H1 (cell line): ENCODE data around the gene STX5. TPM values are rescaled to one million over a fixed set of nuclear protein-coding genes. Genes with fewer than 3 reads are reported as not detected.

Source experiments
- CTCF ChIA-PET: fragments of 300-600 bp; sonication (Branson Sonifier 250); formaldehyde crosslinking; loops from one replicate; lab custom pipeline; 2021; ENCODE audit not compliant: partially characterized antibody; lab: Charles Lee
- POLR2A ChIA-PET: fragments of 300-600 bp; sonication (Branson Sonifier 250); formaldehyde crosslinking; loops from one replicate; lab custom pipeline; 2021; ENCODE audit warnings: inconsistent platforms; ENCODE audit not compliant: partially characterized antibody; lab: Charles Lee
- DNase-seq, 2 experiments: peaks; one replicate each; pipeline versions ENCODE4 v3.0.0 to v3.0.0-alpha.2; 2010 to 2022; ENCODE audit warnings: low spot score in 2 of 2, low read depth in 1 of 2, mixed read lengths in 1 of 2
- FAIRE-seq: peaks from 2 replicates; lab custom pipeline; 2011; peaks lifted over from hg19 to GRCh38; lab: Jason Lieb, UNC
- H2AFZ ChIP-seq: 2 replicates; pipeline ENCODE4 v1.8.1; 2012; ENCODE audit warnings: low read length, inconsistent platforms
- H2AK5ac ChIP-seq: 2 replicates; pipeline ENCODE4 v1.6.1; 2013; ENCODE audit warnings: low read depth, low read length
- H2BK120ac ChIP-seq: replicated peaks from 2 replicates; pipeline ENCODE3; 2013; ENCODE audit warnings: low read depth, low read length, inconsistent platforms
- H2BK12ac ChIP-seq: 2 replicates; pipeline ENCODE4 v1.6.1; 2013; ENCODE audit warnings: low read depth, low read length
- H2BK15ac ChIP-seq: 2 replicates; pipeline ENCODE4 v1.6.1; 2013; ENCODE audit warnings: low read length
- H2BK20ac ChIP-seq: 2 replicates; pipeline ENCODE4 v1.6.1; 2013; ENCODE audit warnings: low read length
- H2BK5ac ChIP-seq: 2 replicates; pipeline ENCODE4 v1.6.1; 2013; ENCODE audit warnings: low read depth, low read length
- H3K14ac ChIP-seq: 2 replicates; pipeline ENCODE4 v1.6.1; 2013; ENCODE audit warnings: inconsistent platforms; ENCODE audit not compliant: insufficient read length
- H3K18ac ChIP-seq: 2 replicates; pipeline ENCODE4 v1.6.1; 2013; ENCODE audit warnings: low read length; ENCODE audit errors: extremely low read depth
- H3K23ac ChIP-seq: 2 replicates; pipeline ENCODE4 v1.6.1; 2013; ENCODE audit warnings: inconsistent platforms; ENCODE audit not compliant: insufficient read length
- H3K23me2 ChIP-seq: 2 replicates; pipeline ENCODE4 v1.6.1; 2013; ENCODE audit warnings: low read depth, low read length
- H3K27ac ChIP-seq: 2 replicates; pipeline ENCODE4 v1.6.1; 2011; ENCODE audit warnings: low read depth, low read length, inconsistent platforms
- H3K27me3 ChIP-seq, 4 experiments: replicated peaks in 1 of 4; 1 replicate in 1 of 4; 2 replicates in 3 of 4; pipeline versions ENCODE4 v1.6.1 to v1.8.1; 2011 to 2013; ENCODE audit warnings: low read length in 3 of 4, mild to moderate bottlenecking in 3 of 4, inconsistent platforms in 2 of 4, mixed read lengths in 2 of 4, moderate library complexity in 1 of 4; ENCODE audit not compliant: control insufficient read depth in 3 of 4, insufficient read depth in 3 of 4; ENCODE audit errors: extremely low read depth in 1 of 4
- H3K36me3 ChIP-seq, 4 experiments: 2 replicates each; pipeline versions ENCODE4 v1.6.1 to v1.8.1; 2011 to 2013; ENCODE audit warnings: mild to moderate bottlenecking in 4 of 4, low read length in 3 of 4, moderate library complexity in 2 of 4, control low read depth in 1 of 4, inconsistent platforms in 1 of 4; ENCODE audit not compliant: insufficient read depth in 4 of 4, control insufficient read depth in 2 of 4
- H3K4ac ChIP-seq: replicated peaks from 2 replicates; pipeline ENCODE3; 2013; ENCODE audit warnings: low read length, low read depth, mixed read lengths, inconsistent platforms; ENCODE audit not compliant: insufficient read length
- H3K4me1 ChIP-seq, 4 experiments: replicated peaks in 1 of 4; 1 replicate in 1 of 4; 2 replicates in 3 of 4; pipeline versions ENCODE4 v1.6.1 to v1.8.1; 2011 to 2013; ENCODE audit warnings: low read length in 3 of 4, inconsistent platforms in 2 of 4, mixed read lengths in 1 of 4; ENCODE audit not compliant: insufficient read depth in 4 of 4, control insufficient read depth in 3 of 4
- H3K4me2 ChIP-seq, 2 experiments: 2 replicates each; pipeline versions ENCODE4 v1.6.1 to v1.8.1; 2011 to 2013; ENCODE audit warnings: low read depth in 2 of 2, low read length in 2 of 2, control low read depth in 1 of 2, inconsistent platforms in 1 of 2, mild to moderate bottlenecking in 1 of 2; ENCODE audit not compliant: insufficient read depth in 1 of 2
- H3K4me3 ChIP-seq, 4 experiments: fragments of 200-600, 300-600 bp in 1 of 4; sonication (generic), shearing (Covaris generic), sonication (Bioruptor Twin) in 1 of 4; 2 replicates each; pipeline versions ENCODE4 v1.5.1 to v1.8.1; 2011 to 2016; ENCODE audit warnings: low read length in 4 of 4, low read depth in 3 of 4, control low read depth in 2 of 4, inconsistent platforms in 2 of 4, mild to moderate bottlenecking in 2 of 4, mixed read lengths in 1 of 4, moderate library complexity in 1 of 4; ENCODE audit not compliant: insufficient read depth in 2 of 4; ENCODE audit errors: extremely low read depth in 1 of 4
- H3K56ac ChIP-seq: replicated peaks from 2 replicates; pipeline ENCODE3; 2013; ENCODE audit warnings: low read depth, mild to moderate bottlenecking, mixed read lengths, low read length, inconsistent platforms; ENCODE audit not compliant: insufficient read length
- H3K79me1 ChIP-seq: 2 replicates; pipeline ENCODE4 v1.6.1; 2013; ENCODE audit warnings: low read depth, low read length, control low read depth
- H3K79me2 ChIP-seq, 2 experiments: 2 replicates each; pipeline versions ENCODE4 v1.6.1 to v1.8.1; 2012 to 2013; ENCODE audit warnings: low read length in 2 of 2, mild to moderate bottlenecking in 2 of 2, inconsistent platforms in 1 of 2; ENCODE audit not compliant: insufficient read depth in 2 of 2, control insufficient read depth in 1 of 2
- H3K9ac ChIP-seq, 4 experiments: replicated peaks in 1 of 4; 1 replicate in 1 of 4; 2 replicates in 3 of 4; pipeline versions ENCODE4 v1.6.1 to v1.8.1; 2011 to 2013; ENCODE audit warnings: low read depth in 3 of 4, low read length in 3 of 4, control low read depth in 2 of 4, mild to moderate bottlenecking in 2 of 4, moderate library complexity in 2 of 4, inconsistent platforms in 1 of 4; ENCODE audit errors: extremely low read depth in 1 of 4
- H3K9me3 ChIP-seq, 2 experiments: 2 replicates each; pipeline versions ENCODE4 v1.6.1 to v1.8.1; 2012 to 2013; ENCODE audit warnings: mild to moderate bottlenecking in 2 of 2, moderate library complexity in 2 of 2, control low read depth in 1 of 2, inconsistent platforms in 1 of 2, low read depth in 1 of 2, low read length in 1 of 2, mixed read lengths in 1 of 2; ENCODE audit not compliant: insufficient read depth in 2 of 2
- H4K20me1 ChIP-seq, 2 experiments: replicated peaks in 1 of 2; 2 replicates each; pipeline versions ENCODE3 to v1.8.1; 2011 to 2013; ENCODE audit warnings: inconsistent platforms in 2 of 2, low read length in 2 of 2, mild to moderate bottlenecking in 1 of 2; ENCODE audit not compliant: insufficient read depth in 2 of 2, control insufficient read depth in 1 of 2
- H4K5ac ChIP-seq: 2 replicates; pipeline ENCODE4 v1.6.1; 2013; ENCODE audit warnings: low read length, low read depth, mixed read lengths, inconsistent platforms; ENCODE audit not compliant: insufficient read length
- H4K8ac ChIP-seq: 2 replicates; pipeline ENCODE4 v1.8.0; 2013; ENCODE audit warnings: mild to moderate bottlenecking, moderate library complexity, low read length, inconsistent platforms; ENCODE audit not compliant: insufficient read depth; ENCODE audit errors: extremely low read depth
- H4K91ac ChIP-seq: replicated peaks from 2 replicates; pipeline ENCODE3; 2013; ENCODE audit warnings: low read length, mixed read lengths, inconsistent platforms; ENCODE audit not compliant: insufficient read length
- CHD1 ChIP-seq: IDR thresholded peaks from 2 replicates; pipeline ENCODE4 v1.6.1; 2012; ENCODE audit warnings: low read depth, low read length, improper control_type of control experiment
- PHF8 ChIP-seq: fragments of 200-600 bp; sonication (generic); conservative IDR thresholded peaks from 2 replicates; pipeline ENCODE4 v1.7.1; 2012; ENCODE audit warnings: low read depth, mild to moderate bottlenecking, inconsistent platforms, low read length, moderate library complexity
- POLR2A ChIP-seq, 2 experiments: IDR thresholded peaks; 1 replicate in 1 of 2; 2 replicates in 1 of 2; pipeline ENCODE4 v1.6.1; 2011; ENCODE audit warnings: low read depth in 2 of 2, low read length in 2 of 2, mild to moderate bottlenecking in 2 of 2; ENCODE audit errors: control extremely low read depth in 1 of 2
- POLR2AphosphoS5 ChIP-seq: IDR thresholded peaks from 2 replicates; pipeline ENCODE4 v1.6.1; 2011; ENCODE audit warnings: low read depth, low read length
- TAF7 ChIP-seq: optimal IDR thresholded peaks from 2 replicates; pipeline ENCODE3; 2011; ENCODE audit warnings: low read depth, mild to moderate bottlenecking, inconsistent platforms, low read length, moderate library complexity, borderline replicate concordance
- TBP ChIP-seq: IDR thresholded peaks from 2 replicates; pipeline ENCODE4 v1.6.1; 2011; ENCODE audit warnings: low read depth, low read length, improper control_type of control experiment
- YY1 ChIP-seq: IDR thresholded peaks from 2 replicates; pipeline ENCODE4 v1.6.1; 2011; ENCODE audit warnings: low read depth, mild to moderate bottlenecking, low read length
- WGBS, 2 experiments: shearing (Covaris generic) in 1 of 2; methylation state at CpG; one replicate each; pipeline versions ENCODE4 v1.1.6 to v1.1.7; 2013 to 2015; ENCODE audit warnings: low lambda C conversion rate in 2 of 2, mixed read lengths in 2 of 2, inconsistent platforms in 1 of 2, low coverage in 1 of 2, missing lambda C conversion rate in 1 of 2; ENCODE audit not compliant: insufficient replicate concordance in 2 of 2, insufficient coverage in 1 of 2, insufficient read length in 1 of 2; ENCODE audit errors: extremely low coverage in 1 of 2, missing lambda C conversion rate in 1 of 2; 5-methylcytosine and 5-hydroxymethylcytosine counted together
- polyA plus RNA-seq, 7 experiments: library from polyadenylated mRNA; depleted of rRNA in 3 of 7; stranded (reverse) in 5 of 7; unstranded in 2 of 7; fragments of >200 nt in 5 of 7; fragments of 200-250 nt in 2 of 7; gene quantifications; 1 replicate in 5 of 7; 2 replicates in 1 of 7; 4 replicates in 1 of 7; pipeline versions ENCODE4 v1.2.1 to v1.2.3, GENCODE V29; 2011 to 2013; ENCODE audit warnings: missing spikeins in 2 of 7, mixed read lengths in 2 of 7
- total RNA-seq: library from RNA; stranded (reverse); fragmentation: NEBNext Ultra II Directional; extraction: Animal tissue kit (Norgen Biotek cat#: 25700); gene quantifications from 2 replicates; pipeline ENCODE4 v1.2.1, GENCODE V29; 2021
- TF ChIP-seq, protein P1 (sequence below): IDR thresholded peaks from 2 replicates; pipeline ENCODE4 v1.6.1; 2011; ENCODE audit warnings: low read depth, mild to moderate bottlenecking, low read length; ENCODE audit not compliant: insufficient read depth
- TF ChIP-seq, protein P2 (sequence below): IDR thresholded peaks from 2 replicates; pipeline ENCODE4 v1.6.1; 2012; ENCODE audit warnings: low read length, inconsistent platforms

STX5 gene
- total and polyA plus RNA-seq, 2 of the 8 experiments (the other 6 are each of a cell fraction or from before 2014, with no cell fraction given): 24.2 to 28.5 TPM

DNA sequence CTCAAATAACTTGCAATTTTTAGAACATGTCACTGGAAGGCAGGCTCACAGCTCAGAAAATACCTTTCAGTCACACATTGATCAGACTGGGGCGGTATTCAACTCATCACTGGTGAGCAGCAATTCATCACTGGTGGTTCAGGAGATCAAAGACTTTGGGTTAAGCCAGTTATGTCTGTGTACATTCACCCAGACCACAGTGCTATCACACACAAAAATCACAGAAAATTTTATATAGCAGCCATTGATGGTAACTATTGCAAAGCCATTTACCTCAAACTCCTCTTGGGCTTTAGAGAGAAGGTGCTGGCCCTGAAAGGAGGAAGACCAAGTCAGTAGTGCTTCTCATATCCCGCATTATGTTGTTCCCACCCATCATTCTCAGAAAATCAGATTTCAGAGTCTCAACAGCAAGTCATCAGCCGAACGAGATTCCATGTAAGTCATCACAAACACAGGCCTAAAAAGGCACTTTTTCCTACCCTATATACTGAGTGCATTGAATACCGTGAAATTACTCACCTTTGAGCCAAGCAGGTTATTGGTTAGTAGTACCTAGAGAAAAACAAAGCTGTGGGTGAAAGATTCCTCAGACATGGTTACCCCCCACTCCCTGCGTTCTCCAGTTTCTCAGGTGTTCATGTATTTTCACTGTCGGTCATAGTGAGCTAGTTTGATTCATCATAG, 21.6 kb upstream of the STX5 start:
- Histone ChIP-seq H2BK5ac (no peak overlapping the region), H2BK120ac (no peak overlapping the region), H4K8ac (no peak overlapping the region), H2BK12ac (no peak overlapping the region), H4K91ac (no peak overlapping the region), H2AK5ac (no peak overlapping the region), H3K9me3 (no peaks in the 10 kb centered on the region), H3K4me1 (peaks cover 4 to 6% (median 5%) of the 10 kb centered on the region in 4 experiments; a peak in 4 of 7 replicates), H2AFZ (no peak overlapping the region), H3K14ac (no peak overlapping the region), H3K9ac (peak overlapping the region; percentile 99 to 100 (median 100)), H3K27me3 (no peaks in the 10 kb centered on the region), H3K4me2 (peak overlapping the region; percentile 84 to 95), H3K36me3 (peaks cover 32 to 40% (median 37%) of the 10 kb centered on the region in 4 experiments), H3K4ac (no peak overlapping the region), H4K5ac (no peak overlapping the region), H3K27ac (peak overlapping the region; percentile 5; the same call in 1 of the 2 replicates), H3K79me1 (peaks cover 5% of the 10 kb centered on the region; the same call in 1 of the 2 replicates), H3K18ac (no peak overlapping the region), H3K23me2 (peaks cover 15% of the 10 kb centered on the region), H3K79me2 (peaks cover 45 to 60% of the 10 kb centered on the region in 2 experiments), H3K23ac (no peak overlapping the region), H2BK20ac (no peak overlapping the region), H2BK15ac (no peak overlapping the region), H3K56ac (no peak overlapping the region), H4K20me1 (peaks cover 4 to 28% of the 10 kb centered on the region in 2 experiments), H3K4me3 (peak overlapping the region; percentile 74 to 100 (median 90))
- POLR2A ChIA-PET: interaction anchor here (0.7 to 20.0 kb wide), 27 partner anchors 10 to 1332 kb away, joined by 3 to 2104 read pairs (median 11); partner anchors contain the start of genes BSCL2, C11orf98, CHRM1 and CSKMT
- CTCF ChIA-PET: interaction anchor here (0.6 to 1.5 kb wide), 9 partner anchors 10 to 99 kb away, joined by 3 to 5 read pairs (median 3); partner anchors contain the start of genes TMEM179B and ZBTB3
- DNase-seq: no peak
- no peak for FAIRE-seq
- 60% methylated on average over 7 of the region's 7 CpGs; no CpG with 5 or more reads in 1 of the 2 experiments for WGBS, 2 experiments
- TF ChIP-seq YY1 (no peak), POLR2AphosphoS5 (peak; percentile 88), CHD1 (peak; percentile 52; the same call in 1 of the 2 replicates), PHF8 (no peak), TBP (no peak), TAF7 (peak; percentile 50), POLR2A (IDR thresholded peaks at IDR 0.05; ENCODE audit: control extremely low read depth in 1 of 2, low read depth in 2 of 2, low read length in 2 of 2) (peak; percentile 55 to 56; a peak in 2 of 3 replicates)
- TF ChIP-seq, protein P1, sequence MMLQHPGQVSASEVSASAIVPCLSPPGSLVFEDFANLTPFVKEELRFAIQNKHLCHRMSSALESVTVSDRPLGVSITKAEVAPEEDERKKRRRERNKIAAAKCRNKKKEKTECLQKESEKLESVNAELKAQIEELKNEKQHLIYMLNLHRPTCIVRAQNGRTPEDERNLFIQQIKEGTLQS: no peak
- TF ChIP-seq, protein P2, sequence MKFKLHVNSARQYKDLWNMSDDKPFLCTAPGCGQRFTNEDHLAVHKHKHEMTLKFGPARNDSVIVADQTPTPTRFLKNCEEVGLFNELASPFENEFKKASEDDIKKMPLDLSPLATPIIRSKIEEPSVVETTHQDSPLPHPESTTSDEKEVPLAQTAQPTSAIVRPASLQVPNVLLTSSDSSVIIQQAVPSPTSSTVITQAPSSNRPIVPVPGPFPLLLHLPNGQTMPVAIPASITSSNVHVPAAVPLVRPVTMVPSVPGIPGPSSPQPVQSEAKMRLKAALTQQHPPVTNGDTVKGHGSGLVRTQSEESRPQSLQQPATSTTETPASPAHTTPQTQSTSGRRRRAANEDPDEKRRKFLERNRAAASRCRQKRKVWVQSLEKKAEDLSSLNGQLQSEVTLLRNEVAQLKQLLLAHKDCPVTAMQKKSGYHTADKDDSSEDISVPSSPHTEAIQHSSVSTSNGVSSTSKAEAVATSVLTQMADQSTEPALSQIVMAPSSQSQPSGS: peak; percentile 49; the same call in 1 of the 2 replicates
